ENCODE measurements around the gene CRELD2.
A peak's percentile ranks its signal among the peaks of the same experiment; 100 is the strongest.

The CRELD2 gene

GRCh38 chr22:49918911-49919881 lies 762 bp downstream of the CRELD2 start:
- no peaks in the 10 kb centered on the region for H3K9me3 ChIP-seq (ENCODE audit: control insufficient read depth, insufficient read depth, low read length)
- peak overlapping the region; percentile 65 for H3K9ac ChIP-seq (ENCODE audit: low read depth, low read length)
- no peaks in the 10 kb centered on the region for H3K4me1 ChIP-seq (ENCODE audit: control insufficient read depth, insufficient read depth, low read length)
- H3K27me3 ChIP-seq (ENCODE audit: control insufficient read depth, insufficient read depth, low read length): no peaks in the 10 kb centered on the region
- H3K36me3 ChIP-seq (ENCODE audit: control insufficient read depth, insufficient read depth, low read length): peaks cover 8% of the 10 kb centered on the region
- H3K4me3 ChIP-seq (ENCODE audit: low read depth, low read length): peak overlapping the region; percentile 56

GRCh38 chr22:49920859-49921258 lies 2.4 kb downstream of the CRELD2 start:
- Histone ChIP-seq H3K9me3 (ENCODE audit: control insufficient read depth, insufficient read depth, low read length) (no peaks in the 10 kb centered on the region), H3K4me3 (ENCODE audit: low read depth, low read length) (no peak overlapping the region), H3K27me3 (ENCODE audit: control insufficient read depth, insufficient read depth, low read length) (no peaks in the 10 kb centered on the region), H3K9ac (ENCODE audit: low read depth, low read length) (no peak overlapping the region), H3K36me3 (ENCODE audit: control insufficient read depth, insufficient read depth, low read length) (peaks cover 10% of the 10 kb centered on the region), H3K4me1 (ENCODE audit: control insufficient read depth, insufficient read depth, low read length) (no peaks in the 10 kb centered on the region)

GRCh38 chr22:49921508-49922278 lies 3.3 kb downstream of the CRELD2 start:
- H3K9me3 ChIP-seq (ENCODE audit: control insufficient read depth, insufficient read depth, low read length): no peaks in the 10 kb centered on the region
- H3K27me3 ChIP-seq (ENCODE audit: control insufficient read depth, insufficient read depth, low read length): no peaks in the 10 kb centered on the region
- no peak overlapping the region for H3K9ac ChIP-seq (ENCODE audit: low read depth, low read length)
- H3K4me3 ChIP-seq (ENCODE audit: low read depth, low read length): no peak overlapping the region
- H3K36me3 ChIP-seq (ENCODE audit: control insufficient read depth, insufficient read depth, low read length): peaks cover 10% of the 10 kb centered on the region
- no peaks in the 10 kb centered on the region for H3K4me1 ChIP-seq (ENCODE audit: control insufficient read depth, insufficient read depth, low read length)

- Histone ChIP-seq H3K36me3 (ENCODE audit: control insufficient read depth, insufficient read depth, low read length) (peaks cover 10% of the 10 kb centered on the region), H3K4me1 (ENCODE audit: control insufficient read depth, insufficient read depth, low read length) (no peaks in the 10 kb centered on the region), H3K4me3 (ENCODE audit: low read depth, low read length) (no peak overlapping the region), H3K27me3 (ENCODE audit: control insufficient read depth, insufficient read depth, low read length) (no peaks in the 10 kb centered on the region), H3K9ac (ENCODE audit: low read depth, low read length) (no peak overlapping the region), H3K9me3 (ENCODE audit: control insufficient read depth, insufficient read depth, low read length) (no peaks in the 10 kb centered on the region)
Measured at GRCh38 chr22:49922484-49922883, 4.0 kb downstream of the CRELD2 start.

GRCh38 chr22:49922926-49923325 lies 4.5 kb downstream of the CRELD2 start:
- no peak overlapping the region for H3K9ac ChIP-seq (ENCODE audit: low read depth, low read length)
- H3K4me3 ChIP-seq (ENCODE audit: low read depth, low read length): no peak overlapping the region
- H3K27me3 ChIP-seq (ENCODE audit: control insufficient read depth, insufficient read depth, low read length): no peaks in the 10 kb centered on the region
- no peaks in the 10 kb centered on the region for H3K4me1 ChIP-seq (ENCODE audit: control insufficient read depth, insufficient read depth, low read length)
- H3K36me3 ChIP-seq (ENCODE audit: control insufficient read depth, insufficient read depth, low read length): peaks cover 10% of the 10 kb centered on the region
- H3K9me3 ChIP-seq (ENCODE audit: control insufficient read depth, insufficient read depth, low read length): no peaks in the 10 kb centered on the region

- H3K9ac ChIP-seq (ENCODE audit: low read depth, low read length): no peak overlapping the region
- no peaks in the 10 kb centered on the region for H3K27me3 ChIP-seq (ENCODE audit: control insufficient read depth, insufficient read depth, low read length)
- no peak overlapping the region for H3K4me3 ChIP-seq (ENCODE audit: low read depth, low read length)
- no peaks in the 10 kb centered on the region for H3K9me3 ChIP-seq (ENCODE audit: control insufficient read depth, insufficient read depth, low read length)
- peaks cover 10% of the 10 kb centered on the region for H3K36me3 ChIP-seq (ENCODE audit: control insufficient read depth, insufficient read depth, low read length)
- no peaks in the 10 kb centered on the region for H3K4me1 ChIP-seq (ENCODE audit: control insufficient read depth, insufficient read depth, low read length)
Measured at GRCh38 chr22:49923445-49923844, 5.0 kb downstream of the CRELD2 start.

GRCh38 chr22:49924113-49924833 lies 5.8 kb downstream of the CRELD2 start:
- Histone ChIP-seq H3K9me3 (ENCODE audit: control insufficient read depth, insufficient read depth, low read length) (no peaks in the 10 kb centered on the region), H3K4me1 (ENCODE audit: control insufficient read depth, insufficient read depth, low read length) (no peaks in the 10 kb centered on the region), H3K4me3 (ENCODE audit: low read depth, low read length) (no peak overlapping the region), H3K9ac (ENCODE audit: low read depth, low read length) (no peak overlapping the region), H3K27me3 (ENCODE audit: control insufficient read depth, insufficient read depth, low read length) (no peaks in the 10 kb centered on the region), H3K36me3 (ENCODE audit: control insufficient read depth, insufficient read depth, low read length) (peaks cover 10% of the 10 kb centered on the region)

GRCh38 chr22:49925525-49926128 lies 7.2 kb downstream of the CRELD2 start:
- H3K9ac ChIP-seq (ENCODE audit: low read depth, low read length): no peak overlapping the region
- no peaks in the 10 kb centered on the region for H3K9me3 ChIP-seq (ENCODE audit: control insufficient read depth, insufficient read depth, low read length)
- peaks cover 6% of the 10 kb centered on the region for H3K36me3 ChIP-seq (ENCODE audit: control insufficient read depth, insufficient read depth, low read length)

GRCh38 chr22:49926916-49927315 lies 8.5 kb downstream of the CRELD2 start:
- Histone ChIP-seq H3K4me3 (ENCODE audit: low read depth, low read length) (no peak overlapping the region), H3K9me3 (ENCODE audit: control insufficient read depth, insufficient read depth, low read length) (no peaks in the 10 kb centered on the region), H3K36me3 (ENCODE audit: control insufficient read depth, insufficient read depth, low read length) (peaks cover 3% of the 10 kb centered on the region), H3K9ac (ENCODE audit: low read depth, low read length) (no peak overlapping the region), H3K4me1 (ENCODE audit: control insufficient read depth, insufficient read depth, low read length) (peaks cover 2% of the 10 kb centered on the region), H3K27me3 (ENCODE audit: control insufficient read depth, insufficient read depth, low read length) (peaks cover 12% of the 10 kb centered on the region)

More at GRCh38 chr22:49925525-49926128, 7.2 kb downstream of the CRELD2 start:
- peaks cover 2% of the 10 kb centered on the region for H3K4me1 ChIP-seq (ENCODE audit: control insufficient read depth, insufficient read depth, low read length)
- no peak overlapping the region for H3K4me3 ChIP-seq (ENCODE audit: low read depth, low read length)
- H3K27me3 ChIP-seq (ENCODE audit: control insufficient read depth, insufficient read depth, low read length): peaks cover 10% of the 10 kb centered on the region

- H3K9ac ChIP-seq (ENCODE audit: low read depth, low read length): no peak overlapping the region
- H3K27me3 ChIP-seq (ENCODE audit: control insufficient read depth, insufficient read depth, low read length): peaks cover 12% of the 10 kb centered on the region
- H3K9me3 ChIP-seq (ENCODE audit: control insufficient read depth, insufficient read depth, low read length): no peaks in the 10 kb centered on the region
- no peak overlapping the region for H3K4me3 ChIP-seq (ENCODE audit: low read depth, low read length)
- peaks cover 3% of the 10 kb centered on the region for H3K36me3 ChIP-seq (ENCODE audit: control insufficient read depth, insufficient read depth, low read length)
- peaks cover 2% of the 10 kb centered on the region for H3K4me1 ChIP-seq (ENCODE audit: control insufficient read depth, insufficient read depth, low read length)
Measured at GRCh38 chr22:49927483-49928184, 9.2 kb downstream of the CRELD2 start.

GRCh38 chr22:49928185-49928495 lies 9.7 kb downstream of the CRELD2 start:
- Histone ChIP-seq H3K9ac (ENCODE audit: low read depth, low read length) (no peak overlapping the region), H3K36me3 (ENCODE audit: control insufficient read depth, insufficient read depth, low read length) (peaks cover 3% of the 10 kb centered on the region), H3K4me3 (ENCODE audit: low read depth, low read length) (no peak overlapping the region), H3K4me1 (ENCODE audit: control insufficient read depth, insufficient read depth, low read length) (peaks cover 2% of the 10 kb centered on the region), H3K9me3 (ENCODE audit: control insufficient read depth, insufficient read depth, low read length) (no peaks in the 10 kb centered on the region), H3K27me3 (ENCODE audit: control insufficient read depth, insufficient read depth, low read length) (peaks cover 12% of the 10 kb centered on the region)
